Adrenal gland (tissue), 12 donors: ENCODE results near the gene TPRG1L. TPM values are rescaled to one million over a fixed set of nuclear protein-coding genes. Genes with fewer than 3 reads are reported as not detected.

ENCODE experiments used
- polyA plus RNA-seq, 3 donors: library from polyadenylated mRNA; stranded (reverse); fragments of 200-250 nt in 2 of 3; fragments of 350-450 nt in 1 of 3; fragmentation: Illumina TruSeq in 1 of 3; extraction: RNeasy Lipid Tissue Mini Kit (QIAGEN cat#74804) in 1 of 3; gene quantifications; one replicate each; pipeline ENCODE4 v1.2.3, GENCODE V29; 2013 to 2014
- total RNA-seq, 9 donors: library from RNA; depleted of rRNA in 4 of 9; stranded (reverse); fragments of >200 nt in 4 of 9; fragments of 120-200 nt in 1 of 9; fragmentation: NEBNext Ultra II Directional in 1 of 9; extraction: Animal tissue kit (Norgen Biotek cat#: 25700) in 1 of 9; gene quantifications; one replicate each; pipeline versions ENCODE4 v1.1.0 to v1.2.4, GENCODE V29; 2013 to 2023
- donor health status: healthy with polysubstance abuse.
- donor health status: Bipolar disorder and iron deficiency.
- donor health status: DM: yes; HTN: yes; CAD: no.
- donor health status: DM: no; HTN: no; CAD: no.
- donor health status: DM: no; HTN: no; CAD: no.
- donor health status: DM: yes; HTN: yes; CAD: no.

Gene TPRG1L
- total and polyA plus RNA-seq, 12 donors: 15.8 to 52.1 (median 41.4) TPM

Other genes starting within 250 kb of the TPRG1L start
- gene ARHGEF16, start 170.3 kb upstream of the TPRG1L start, total RNA-seq: 1 to 10 TPM in 4 of 9 donors, under 1 TPM in 5; 0.11 to 3.1 (median 0.65) TPM
- 1 to 10 TPM in 2 of 3 donors, under 1 TPM in 1; 0.18 to 1.8 (median 1.0) TPM for gene ARHGEF16, start 170.3 kb upstream of the TPRG1L start, polyA plus RNA-seq
- gene MEGF6, start 13.5 kb upstream of the TPRG1L start, total RNA-seq: 10 to 100 TPM in 3 of 9 donors, 1 to 10 TPM in 6; 2.1 to 12.5 (median 7.4) TPM
- gene MEGF6, start 13.5 kb upstream of the TPRG1L start, polyA plus RNA-seq: 10 to 100 TPM in 2 of 3 donors, under 1 TPM in 1; 0.15 to 29.2 (median 16.2) TPM
- 10 to 100 TPM in 8 of 9 donors, 1 to 10 TPM in 1; 5.1 to 22.6 (median 17.8) TPM for gene WRAP73, start 25.1 kb downstream of the TPRG1L start, total RNA-seq
- gene WRAP73, start 25.1 kb downstream of the TPRG1L start, polyA plus RNA-seq: 10 to 100 TPM in 2 of 3 donors, 1 to 10 TPM in 1; 8.2 to 29.6 (median 22.8) TPM
- gene TP73, start 27.5 kb downstream of the TPRG1L start, total RNA-seq: under 1 TPM in 3 of 9 donors, not detected in 6; 0.15 to 0.22 (median 0.18) TPM
- gene TP73, start 27.5 kb downstream of the TPRG1L start, polyA plus RNA-seq: under 1 TPM; 0.03 to 0.13 (median 0.08) TPM
- gene CCDC27, start 127.4 kb downstream of the TPRG1L start, total RNA-seq: not detected
- not detected for gene CCDC27, start 127.4 kb downstream of the TPRG1L start, polyA plus RNA-seq
- 10 to 100 TPM in 3 of 9 donors, 1 to 10 TPM in 4, not detected in 2; 3.9 to 18.2 (median 5.3) TPM for gene SMIM1, start 147.7 kb downstream of the TPRG1L start, total RNA-seq
- 10 to 100 TPM in 1 of 3 donors, 1 to 10 TPM in 1, under 1 TPM in 1; 0.35 to 22.0 (median 8.8) TPM for gene SMIM1, start 147.7 kb downstream of the TPRG1L start, polyA plus RNA-seq
- gene LRRC47, start 171.5 kb downstream of the TPRG1L start, total RNA-seq: 10 to 100 TPM; 34.8 to 58.3 (median 47.0) TPM
- gene LRRC47, start 171.5 kb downstream of the TPRG1L start, polyA plus RNA-seq: 10 to 100 TPM; 16.9 to 46.1 (median 17.5) TPM
- 10 to 100 TPM; 14.2 to 80.9 (median 45.0) TPM for gene CEP104, start 232.2 kb downstream of the TPRG1L start, total RNA-seq
- 10 to 100 TPM; 13.6 to 54.6 (median 16.1) TPM for gene CEP104, start 232.2 kb downstream of the TPRG1L start, polyA plus RNA-seq
- gene DFFB, start 232.5 kb downstream of the TPRG1L start, total RNA-seq: 10 to 100 TPM in 1 of 9 donors, 1 to 10 TPM in 8; 1.8 to 10.1 (median 4.5) TPM
- 10 to 100 TPM in 1 of 3 donors, 1 to 10 TPM in 2; 3.0 to 13.4 (median 6.2) TPM for gene DFFB, start 232.5 kb downstream of the TPRG1L start, polyA plus RNA-seq